HG03571 (cell line): ENCODE results near the gene OR5A2.
"Not testable (repeated sequence)": the region's sequence is repeated elsewhere in the genome, so short reads cannot be mapped to it uniquely, and the experiment has no call there.

Experiments used
- ATAC-seq: cut with Tn5 transposase; IDR thresholded peaks from one replicate; pipeline ENCODE4 v1.9.1; 2021; ENCODE audit not compliant: unreplicated experiment

OR5A2 gene

GRCh38 chr11:59426361-59427067 lies at the start of gene OR5A2:
Gene OR5A2 (minus strand): TSS chr11:59426413. CDS start chr11:59422953, 3,460 bp downstream.
- no peak for ATAC-seq

DNA sequence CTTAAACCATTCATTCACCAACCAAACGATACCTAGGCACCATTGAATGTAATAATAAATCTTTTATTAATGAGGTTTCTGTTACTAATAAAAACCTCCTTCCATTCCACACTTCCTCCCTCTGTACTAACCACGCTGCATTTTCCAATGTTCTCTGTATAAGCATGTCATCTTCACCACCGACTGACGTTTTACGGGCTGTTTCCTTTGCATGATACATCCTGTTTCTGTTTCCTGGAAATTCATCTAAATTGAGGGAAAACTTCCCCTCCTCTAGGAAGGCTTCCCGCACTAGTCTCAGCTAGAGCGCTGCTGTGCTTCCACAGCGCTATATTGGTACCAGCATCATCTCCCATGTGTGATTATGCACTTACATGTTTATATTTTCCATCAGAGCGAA lies 49.0 kb upstream of the OR5A2 start:
- ATAC-seq, result no peak

DNA sequence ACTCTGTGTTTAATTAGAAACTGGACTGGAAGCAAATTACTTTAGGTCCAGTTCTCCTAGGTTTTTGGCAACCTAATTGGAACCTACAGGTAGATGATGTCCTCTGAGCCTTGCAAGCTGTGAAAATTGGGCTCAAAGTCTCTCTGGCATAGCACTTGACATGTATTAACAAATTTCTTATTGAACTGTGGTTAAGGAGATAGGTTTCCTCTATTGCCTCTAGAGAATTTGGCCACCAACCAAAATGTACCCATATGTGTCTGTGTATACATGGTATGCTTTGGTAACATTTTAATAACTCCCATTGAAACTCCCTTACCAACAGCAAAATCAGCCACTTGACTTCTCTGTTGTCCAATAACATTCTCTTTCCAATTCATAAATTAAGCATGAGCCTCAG lies 46.8 kb upstream of the OR5A2 start, which contains the start of gene OR4D10:
OR4D10 (plus strand) TSS at position 301 of the 400 bp plus-strand sequence. CDS start 4,115 bp downstream, outside the sequence.
- ATAC-seq, result no peak

DNA sequence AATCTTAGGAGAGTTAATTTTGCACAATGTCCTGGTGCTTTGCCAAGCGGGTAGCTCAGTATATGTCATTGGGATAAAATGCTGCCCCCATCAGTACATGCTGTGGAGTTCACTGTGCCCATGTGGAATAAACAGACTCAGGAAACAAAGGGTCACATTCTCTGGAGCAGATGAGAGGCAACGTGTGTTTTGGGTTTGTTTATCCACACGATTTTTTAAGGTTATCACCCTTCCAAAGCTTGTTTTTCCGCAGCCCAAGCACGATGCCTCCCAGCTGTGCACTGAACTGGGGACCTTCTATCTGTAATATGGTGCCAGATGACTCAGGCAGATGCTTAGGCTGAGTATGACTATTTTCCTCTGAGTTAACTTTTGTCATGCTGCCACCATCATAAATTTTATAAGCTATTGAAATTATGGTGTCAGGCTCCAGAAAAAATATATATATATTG lies 37.0 kb upstream of the OR5A2 start:
- ATAC-seq, result no peak

DNA sequence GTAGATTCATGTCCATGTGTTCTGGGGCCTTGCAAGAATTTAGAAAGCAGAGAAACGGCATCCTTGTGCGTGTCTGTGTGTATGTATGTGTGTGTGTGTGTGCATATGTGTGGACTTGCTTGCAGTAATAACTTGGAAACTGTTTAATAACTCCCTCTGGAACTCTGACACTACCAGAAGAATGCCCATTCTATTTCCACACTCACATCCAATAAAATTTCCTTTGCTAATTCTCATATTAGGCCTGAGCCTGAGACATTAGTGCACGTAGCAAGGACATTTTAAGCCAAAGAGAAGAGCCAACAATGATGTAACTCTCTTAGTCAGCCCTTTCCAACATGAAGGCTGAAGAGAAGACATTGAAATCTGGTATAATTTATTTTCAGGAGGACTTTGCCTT lies 33.7 kb upstream of the OR5A2 start:
- no peak for ATAC-seq

DNA sequence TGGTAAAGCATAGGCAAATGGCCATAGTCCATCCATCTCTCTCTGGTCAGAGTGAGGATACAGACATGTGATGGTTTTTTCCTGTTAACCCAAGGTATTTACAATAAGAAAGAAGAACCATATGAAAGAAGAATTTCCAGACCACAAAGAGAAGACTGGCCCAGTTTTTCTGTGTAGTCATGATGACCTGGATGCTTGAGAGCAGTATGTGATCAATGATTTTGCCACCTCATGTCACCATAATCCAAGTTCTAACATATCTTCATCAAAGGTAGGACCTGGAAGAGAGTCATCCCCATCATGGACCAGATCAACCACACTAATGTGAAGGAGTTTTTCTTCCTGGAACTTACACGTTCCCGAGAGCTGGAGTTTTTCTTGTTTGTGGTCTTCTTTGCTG lies 30.4 kb upstream of the OR5A2 start, which contains the start of gene OR4D6:
OR4D6 (plus strand) TSS at position 301 of the 400 bp plus-strand sequence; CDS start at position 301, 0 bp downstream.
- ATAC-seq, result no peak

DNA sequence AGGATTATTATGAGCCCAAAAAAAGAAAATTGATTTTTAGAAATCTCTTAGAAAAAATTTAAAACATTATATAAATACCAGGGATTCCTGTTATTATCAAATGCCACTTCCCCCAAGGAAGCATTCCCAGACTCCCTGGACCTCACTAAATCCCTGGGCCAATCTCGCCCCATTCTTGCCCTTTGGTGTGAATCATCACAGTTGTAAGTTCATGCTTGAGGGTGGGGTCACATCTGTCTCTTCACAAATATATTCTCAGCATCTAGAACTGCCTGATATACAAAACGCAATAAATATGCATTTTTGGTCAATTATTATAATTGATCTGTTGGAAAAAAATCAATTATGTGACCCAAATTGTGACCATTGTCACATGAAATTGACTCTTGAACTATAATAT lies 22.3 kb upstream of the OR5A2 start:
- ATAC-seq, result no peak

DNA sequence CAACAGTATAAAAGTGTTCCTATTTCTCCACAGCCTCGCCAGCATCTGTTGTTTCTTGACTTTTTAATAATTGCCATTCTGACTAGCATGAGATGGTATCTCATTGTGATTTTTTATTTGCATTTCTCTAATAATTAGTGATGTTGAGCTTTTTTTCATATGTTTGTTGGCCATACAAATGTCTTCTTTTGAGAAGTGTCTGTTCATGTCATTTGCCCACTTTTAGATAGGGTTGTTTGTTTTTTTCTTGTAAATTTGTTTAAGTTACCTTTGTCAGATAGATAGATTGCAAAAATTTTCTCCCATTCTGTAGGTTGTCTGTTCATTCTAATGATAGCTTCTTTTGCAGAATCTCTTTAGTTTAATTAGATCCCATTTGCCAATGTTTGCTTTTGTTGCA lies 19.4 kb upstream of the OR5A2 start:
- ATAC-seq, result not testable (repeated sequence)

GRCh38 chr11:59437770-59438169 lies 11.6 kb upstream of the OR5A2 start:
- no peak for ATAC-seq

DNA sequence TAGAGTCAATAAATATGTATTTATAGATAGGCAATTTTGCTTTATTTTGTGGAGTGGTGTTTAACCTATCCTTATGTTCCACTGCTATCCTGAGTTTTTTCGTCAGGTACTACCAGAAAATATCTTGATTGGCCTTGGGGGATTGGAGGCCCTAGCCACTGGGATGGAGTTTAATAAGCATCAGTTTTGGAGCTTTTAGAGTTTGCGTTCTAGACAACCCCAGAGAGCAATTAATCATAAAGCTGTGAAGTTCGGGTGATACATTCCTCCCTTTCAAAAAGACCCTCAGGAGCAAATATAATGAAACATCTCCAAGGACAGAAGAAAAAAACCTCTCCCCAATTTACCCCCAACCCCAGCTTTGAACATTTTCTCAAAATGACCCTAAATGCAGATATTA lies 10.0 kb upstream of the OR5A2 start, which contains the start of gene OR5A1:
OR5A1 (plus strand) TSS at position 301 of the 400 bp plus-strand sequence. CDS start 6,700 bp downstream, outside the sequence.
- ATAC-seq, result no peak

- ATAC-seq, result no peak
Measured at GRCh38 chr11:59429924-59430516, 3.8 kb upstream of the OR5A2 start.

GRCh38 chr11:59427068-59427382 lies 812 bp upstream of the OR5A2 start:
- ATAC-seq, result no peak

- ATAC-seq, result no peak
Measured at GRCh38 chr11:59425131-59425530, 1.1 kb downstream of the OR5A2 start.

- ATAC-seq, result no peak
Measured at GRCh38 chr11:59423835-59424234, 2.4 kb downstream of the OR5A2 start.

- ATAC-seq, result no peak
Measured at GRCh38 chr11:59418156-59418555, 8.1 kb downstream of the OR5A2 start.

- no peak for ATAC-seq
Measured at GRCh38 chr11:59417023-59417422, 9.2 kb downstream of the OR5A2 start.

DNA sequence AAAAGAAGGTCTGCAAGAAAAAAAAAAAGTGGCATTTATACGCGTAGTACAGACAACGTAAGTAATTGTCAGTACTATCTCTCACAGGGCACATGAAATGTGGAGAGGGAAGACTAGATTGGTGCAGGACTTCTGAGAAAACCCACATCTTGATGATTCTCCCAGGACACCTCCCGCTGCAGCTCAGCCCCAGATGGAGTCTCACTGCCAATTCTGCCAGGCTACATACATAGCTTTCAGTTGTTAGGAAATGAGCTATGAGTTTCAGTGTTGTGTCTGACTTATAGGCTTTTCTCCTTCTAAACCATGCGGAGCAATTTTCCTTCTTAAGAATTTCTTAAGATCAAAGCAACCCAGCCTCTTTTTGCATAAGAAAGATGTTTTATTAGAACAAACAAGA lies 9.6 kb downstream of the OR5A2 start:
- ATAC-seq, result no peak

- no peak for ATAC-seq
Measured at GRCh38 chr11:59415111-59415510, 11.1 kb downstream of the OR5A2 start.

DNA sequence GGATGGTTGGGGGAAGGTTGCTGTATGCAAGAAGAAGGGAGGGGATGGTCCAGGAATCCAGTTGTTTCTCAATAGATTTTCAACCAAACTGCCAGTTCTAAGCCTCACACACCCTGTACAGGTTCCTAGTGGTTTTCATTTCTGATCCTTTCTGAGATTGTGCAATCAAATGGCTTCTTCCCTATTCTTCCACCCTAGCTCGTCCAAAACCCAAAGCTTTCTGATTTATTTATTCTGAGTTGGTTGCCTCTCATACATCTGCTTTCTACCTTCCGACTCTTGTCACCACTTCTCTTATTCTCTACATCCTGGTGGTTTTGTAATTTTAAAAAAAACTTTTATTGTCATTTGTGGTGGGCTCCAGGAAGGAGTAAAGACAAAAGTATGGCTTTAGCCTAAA lies 12.6 kb downstream of the OR5A2 start:
- no peak for ATAC-seq

GRCh38 chr11:59403546-59403945 lies 22.7 kb downstream of the OR5A2 start:
- ATAC-seq, result no peak

DNA sequence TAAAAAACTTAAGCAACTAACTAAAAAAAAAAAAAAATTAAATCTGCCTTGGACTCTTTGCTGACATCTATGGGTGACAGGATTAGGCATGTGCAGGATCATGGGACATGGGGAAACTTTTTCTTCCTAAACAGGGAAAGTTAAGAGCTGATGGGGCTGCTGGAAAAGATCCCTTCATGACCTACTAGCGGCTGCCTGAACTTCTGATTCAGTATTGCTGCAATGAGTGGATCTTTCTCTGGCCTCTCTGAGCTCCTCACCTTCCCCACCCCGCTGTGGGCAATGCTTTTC lies 25.0 kb downstream of the OR5A2 start:
- ATAC-seq, result no peak

GRCh38 chr11:59400461-59401261 lies 25.6 kb downstream of the OR5A2 start:
- no peak for ATAC-seq
